ENCODE measurements around the gene PRSS50. TPM values are rescaled to one million over a fixed set of nuclear protein-coding genes. Genes with fewer than 3 reads are reported as not detected.

Gene PRSS50
- total RNA-seq, 2 donors from 2014 or later, result not detected

GRCh38 chr3:46671541-46672348 lies 45.9 kb downstream of the PRSS50 start:
- no peak overlapping the region for H3K27ac Mint-ChIP-seq
- peaks cover 6% of the 10 kb centered on the region for H3K4me1 Mint-ChIP-seq
- peaks cover 3% of the 10 kb centered on the region for H3K36me3 Mint-ChIP-seq (ENCODE audit: low read depth)
- peak; percentile 1 to 6 (median 4) for DNase-seq
- ATAC-seq, result no peak
- no peak overlapping the region for H3K4me3 Mint-ChIP-seq
- no peaks in the 10 kb centered on the region for H3K9me3 ChIP-seq (ENCODE audit: control insufficient read depth, low read length, poor library complexity, severe bottlenecking)
- no peaks in the 10 kb centered on the region for H3K27me3 Mint-ChIP-seq

- H3K4me1 Mint-ChIP-seq, result peaks cover 7% of the 10 kb centered on the region
- no peaks in the 10 kb centered on the region for H3K9me3 ChIP-seq (ENCODE audit: control insufficient read depth, low read length, poor library complexity, severe bottlenecking)
- H3K36me3 Mint-ChIP-seq (ENCODE audit: low read depth), result peaks cover 3% of the 10 kb centered on the region
- DNase-seq (no peak), ATAC-seq (no peak)
- H3K27ac Mint-ChIP-seq, result no peak overlapping the region
- H3K27me3 Mint-ChIP-seq, result no peaks in the 10 kb centered on the region
- H3K4me3 Mint-ChIP-seq, result no peak overlapping the region
Observed at GRCh38 chr3:46670891-46671427, 46.7 kb downstream of the PRSS50 start.

GRCh38 chr3:46670000-46670890 lies 47.4 kb downstream of the PRSS50 start:
- H3K27me3 Mint-ChIP-seq, result no peaks in the 10 kb centered on the region
- ATAC-seq (no peak), DNase-seq (peak in 1 of 3 donors; percentile 2)
- peaks cover 3% of the 10 kb centered on the region for H3K36me3 Mint-ChIP-seq (ENCODE audit: low read depth)
- no peaks in the 10 kb centered on the region for H3K9me3 ChIP-seq (ENCODE audit: control insufficient read depth, low read length, poor library complexity, severe bottlenecking)
- H3K4me3 Mint-ChIP-seq, result no peak overlapping the region
- H3K27ac Mint-ChIP-seq, result no peak overlapping the region
- H3K4me1 Mint-ChIP-seq, result peaks cover 7% of the 10 kb centered on the region

- H3K4me3 Mint-ChIP-seq, result no peak overlapping the region
- H3K27me3 Mint-ChIP-seq, result no peaks in the 10 kb centered on the region
- no peak overlapping the region for H3K27ac Mint-ChIP-seq
- no peak for ATAC-seq
- peaks cover 7% of the 10 kb centered on the region for H3K4me1 Mint-ChIP-seq
- no peaks in the 10 kb centered on the region for H3K9me3 ChIP-seq (ENCODE audit: control insufficient read depth, low read length, poor library complexity, severe bottlenecking)
- peaks cover 3% of the 10 kb centered on the region for H3K36me3 Mint-ChIP-seq (ENCODE audit: low read depth)
- peak in 1 of 3 donors; percentile 6 for DNase-seq
Observed at GRCh38 chr3:46669191-46669999, 48.3 kb downstream of the PRSS50 start.

- H3K4me1 Mint-ChIP-seq, result peaks cover 9% of the 10 kb centered on the region
- no peak overlapping the region for H3K4me3 Mint-ChIP-seq
- H3K9me3 ChIP-seq (ENCODE audit: control insufficient read depth, low read length, poor library complexity, severe bottlenecking), result no peaks in the 10 kb centered on the region
- ATAC-seq (no peak), DNase-seq (peak in 1 of 3 donors; percentile 4)
- H3K27ac Mint-ChIP-seq, result no peak overlapping the region
- peaks cover 2% of the 10 kb centered on the region for H3K27me3 Mint-ChIP-seq
- peaks cover 3% of the 10 kb centered on the region for H3K36me3 Mint-ChIP-seq (ENCODE audit: low read depth)
Observed at GRCh38 chr3:46668591-46668990, 49.1 kb downstream of the PRSS50 start.

- H3K9me3 ChIP-seq (ENCODE audit: control insufficient read depth, low read length, poor library complexity, severe bottlenecking), result no peaks in the 10 kb centered on the region
- Mint-ChIP-seq H3K4me1 (peaks cover 13% of the 10 kb centered on the region), H3K36me3 (ENCODE audit: low read depth) (no peaks in the 10 kb centered on the region), H3K27me3 (peaks cover 7% of the 10 kb centered on the region), H3K4me3 (no peak overlapping the region), H3K27ac (no peak overlapping the region)
- ATAC-seq (no peak), DNase-seq (peak in 1 of 3 donors; percentile 5)
Observed at GRCh38 chr3:46668116-46668515, 49.6 kb downstream of the PRSS50 start.

DNA sequence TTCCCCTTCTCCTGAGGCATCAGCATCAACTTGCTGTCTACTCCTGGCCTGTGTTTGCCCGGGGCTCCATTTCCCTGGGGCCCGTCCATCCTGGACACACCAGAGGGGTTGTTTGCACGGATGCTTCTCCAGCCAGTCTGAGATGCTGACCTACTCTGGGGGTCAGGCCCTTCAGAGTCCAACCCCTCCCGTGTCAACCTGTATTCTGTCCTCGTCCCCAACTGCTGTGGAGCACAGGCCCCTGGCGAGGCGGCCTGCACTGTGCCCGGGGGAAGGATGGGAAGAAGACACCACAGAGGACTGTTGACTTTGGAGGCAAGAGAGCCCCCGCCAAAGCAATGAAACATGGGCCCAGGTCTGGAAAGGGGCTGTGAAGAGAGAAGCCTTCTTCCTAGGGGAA lies 50.0 kb downstream of the PRSS50 start:
- Mint-ChIP-seq H3K27ac (no peak overlapping the region), H3K36me3 (ENCODE audit: low read depth) (no peaks in the 10 kb centered on the region), H3K27me3 (peaks cover 11% of the 10 kb centered on the region), H3K4me1 (peaks cover 14% of the 10 kb centered on the region), H3K4me3 (no peak overlapping the region)
- ATAC-seq, result no peak
- H3K9me3 ChIP-seq (ENCODE audit: control insufficient read depth, low read length, poor library complexity, severe bottlenecking), result no peaks in the 10 kb centered on the region
- peak in 1 of 3 donors; percentile 4 for DNase-seq

- Mint-ChIP-seq H3K4me1 (peaks cover 14% of the 10 kb centered on the region), H3K27ac (no peak overlapping the region), H3K27me3 (peaks cover 16% of the 10 kb centered on the region), H3K36me3 (ENCODE audit: low read depth) (no peaks in the 10 kb centered on the region), H3K4me3 (no peak overlapping the region)
- H3K9me3 ChIP-seq (ENCODE audit: control insufficient read depth, low read length, poor library complexity, severe bottlenecking), result no peaks in the 10 kb centered on the region
- DNase-seq, result peak in 1 of 3 donors; percentile 4
- ATAC-seq, result no peak
Observed at GRCh38 chr3:46667061-46667621, 50.5 kb downstream of the PRSS50 start.

- H3K4me3 Mint-ChIP-seq, result no peak overlapping the region
- no peaks in the 10 kb centered on the region for H3K9me3 ChIP-seq (ENCODE audit: control insufficient read depth, low read length, poor library complexity, severe bottlenecking)
- H3K27me3 Mint-ChIP-seq, result peaks cover 20% of the 10 kb centered on the region
- DNase-seq (no peak), ATAC-seq (no peak)
- H3K27ac Mint-ChIP-seq, result no peak overlapping the region
- H3K36me3 Mint-ChIP-seq (ENCODE audit: low read depth), result no peaks in the 10 kb centered on the region
- H3K4me1 Mint-ChIP-seq, result peaks cover 16% of the 10 kb centered on the region
Observed at GRCh38 chr3:46666453-46666845, 51.2 kb downstream of the PRSS50 start.

DNA sequence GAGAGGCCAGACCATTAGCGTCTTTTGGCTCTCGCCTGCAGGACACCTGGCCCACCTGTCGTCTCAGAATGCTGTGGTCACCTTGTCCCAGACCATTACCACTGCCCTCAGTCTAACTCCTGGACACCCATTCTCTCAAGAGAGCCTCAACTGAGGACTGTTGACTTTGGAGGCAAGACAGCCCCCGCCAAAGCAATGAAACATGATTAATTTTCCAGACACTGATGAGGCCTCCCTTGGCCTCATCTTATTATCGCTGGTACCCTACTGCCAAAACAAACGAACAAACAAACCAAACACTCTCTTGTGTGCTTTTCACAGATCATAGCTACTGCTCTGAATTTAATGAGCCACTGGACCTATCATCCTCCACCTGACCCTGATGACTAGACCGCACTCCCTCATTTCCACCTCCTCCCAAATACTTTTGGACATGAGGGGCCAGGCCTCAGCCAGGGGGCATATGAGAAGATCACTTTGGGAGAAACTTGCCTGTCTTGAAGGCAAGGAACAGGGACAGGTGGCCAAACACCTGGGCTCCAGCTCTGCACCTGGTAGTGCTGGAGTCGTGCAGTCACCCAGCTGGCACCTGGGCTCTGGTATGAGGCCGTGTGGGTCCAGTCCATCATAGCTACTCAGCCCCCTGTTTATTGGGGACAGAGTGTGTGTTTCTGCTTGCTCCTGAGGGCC lies 51.8 kb downstream of the PRSS50 start:
- Mint-ChIP-seq H3K36me3 (ENCODE audit: low read depth) (no peaks in the 10 kb centered on the region), H3K4me3 (no peak overlapping the region), H3K27ac (no peak overlapping the region), H3K4me1 (peaks cover 16% of the 10 kb centered on the region), H3K27me3 (peaks cover 20% of the 10 kb centered on the region)
- H3K9me3 ChIP-seq (ENCODE audit: control insufficient read depth, low read length, poor library complexity, severe bottlenecking), result no peaks in the 10 kb centered on the region
- DNase-seq (no peak), ATAC-seq (no peak)

GRCh38 chr3:46664971-46665762 lies 52.5 kb downstream of the PRSS50 start:
- Mint-ChIP-seq H3K4me1 (peaks cover 16% of the 10 kb centered on the region), H3K27ac (no peak overlapping the region), H3K4me3 (no peak overlapping the region), H3K36me3 (ENCODE audit: low read depth) (no peaks in the 10 kb centered on the region), H3K27me3 (peaks cover 20% of the 10 kb centered on the region)
- ATAC-seq (no peak), DNase-seq (no peak)
- H3K9me3 ChIP-seq (ENCODE audit: control insufficient read depth, low read length, poor library complexity, severe bottlenecking), result no peaks in the 10 kb centered on the region
